Glomerular endothelial cell (primary cell): ENCODE measurements around the gene HIVEP3. TPM values are rescaled to one million over a fixed set of nuclear protein-coding genes. Genes with fewer than 3 reads are reported as not detected.

ENCODE experiments used
- DNase-seq: peaks from one replicate; pipeline ENCODE4 v3.0.0-alpha.2; 2011; ENCODE audit warnings: low read depth, low spot score; ENCODE audit errors: extremely low read depth
- total RNA-seq: library from RNA; depleted of rRNA; stranded (reverse); fragments of >200 nt; gene quantifications from 2 replicates; pipeline ENCODE4 v1.2.3, GENCODE V29; 2015

The HIVEP3 gene
- total RNA-seq, 1 donor from 2014 or later = 7.6 TPM

DNA sequence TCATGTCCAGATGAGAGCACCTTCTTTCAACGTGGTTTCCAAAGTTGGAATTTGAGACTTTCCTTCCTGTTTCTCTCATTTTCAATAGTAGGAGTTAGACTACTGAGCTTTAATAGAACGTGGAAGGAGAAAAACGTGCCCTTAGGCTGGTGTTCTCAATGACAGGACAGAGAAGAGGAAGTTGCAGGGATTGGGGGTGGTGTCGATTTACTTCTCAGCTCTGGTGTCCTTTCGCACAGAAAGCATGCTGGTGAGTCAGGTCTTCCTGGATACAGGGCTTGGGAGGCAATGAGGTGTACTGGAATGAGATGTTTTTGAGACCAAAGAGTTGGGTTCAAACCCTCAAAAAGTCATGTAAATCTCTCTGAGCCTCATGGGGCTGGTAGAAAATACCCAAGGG is 67.1 kb downstream of the HIVEP3 start:
- no peak for DNase-seq

DNA sequence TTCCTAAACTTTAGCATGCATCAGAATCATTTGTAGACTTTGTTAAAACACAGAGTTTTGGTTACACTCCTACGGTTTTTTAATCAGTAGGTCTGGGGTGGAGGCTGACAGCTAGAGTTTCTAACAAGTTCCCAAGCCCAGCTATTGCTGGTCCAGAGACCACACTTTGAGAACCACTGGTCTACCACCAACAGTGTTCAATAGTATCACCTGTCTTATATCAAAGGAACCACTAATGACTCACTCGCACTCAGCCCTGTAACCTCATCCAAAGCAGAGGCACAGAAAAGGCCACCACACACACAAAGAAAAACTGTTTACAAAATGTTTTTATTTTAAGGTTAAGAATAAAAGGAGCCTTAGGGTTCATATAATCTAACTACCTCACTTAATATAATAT is 68.7 kb downstream of the HIVEP3 start:
- DNase-seq = no peak

DNA sequence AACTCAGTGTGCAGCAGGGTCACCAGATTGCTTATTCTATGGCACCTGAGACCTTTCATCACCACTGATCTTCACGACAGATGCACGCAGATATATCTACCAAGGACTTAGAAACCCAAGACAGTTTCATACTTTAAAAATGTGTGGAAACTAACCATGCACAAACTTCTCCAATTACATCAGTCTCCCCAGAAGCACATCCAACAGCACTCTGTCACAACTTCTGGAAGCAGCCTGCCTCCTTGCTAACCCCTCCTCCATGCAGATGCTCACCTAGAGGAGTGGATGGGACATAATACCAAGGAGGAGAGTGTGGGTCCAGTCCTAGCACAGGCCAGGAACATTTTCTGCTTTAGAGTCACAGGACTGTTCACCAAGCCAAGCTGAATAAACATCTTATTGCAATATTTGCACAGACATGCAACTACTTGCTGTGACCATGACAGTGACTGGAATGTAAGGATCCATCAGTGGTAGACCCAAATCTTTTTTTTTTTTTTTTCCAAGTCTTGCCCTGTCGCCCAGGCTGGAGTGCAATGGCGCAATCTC is 69.4 kb downstream of the HIVEP3 start:
- DNase-seq = no peak

DNA sequence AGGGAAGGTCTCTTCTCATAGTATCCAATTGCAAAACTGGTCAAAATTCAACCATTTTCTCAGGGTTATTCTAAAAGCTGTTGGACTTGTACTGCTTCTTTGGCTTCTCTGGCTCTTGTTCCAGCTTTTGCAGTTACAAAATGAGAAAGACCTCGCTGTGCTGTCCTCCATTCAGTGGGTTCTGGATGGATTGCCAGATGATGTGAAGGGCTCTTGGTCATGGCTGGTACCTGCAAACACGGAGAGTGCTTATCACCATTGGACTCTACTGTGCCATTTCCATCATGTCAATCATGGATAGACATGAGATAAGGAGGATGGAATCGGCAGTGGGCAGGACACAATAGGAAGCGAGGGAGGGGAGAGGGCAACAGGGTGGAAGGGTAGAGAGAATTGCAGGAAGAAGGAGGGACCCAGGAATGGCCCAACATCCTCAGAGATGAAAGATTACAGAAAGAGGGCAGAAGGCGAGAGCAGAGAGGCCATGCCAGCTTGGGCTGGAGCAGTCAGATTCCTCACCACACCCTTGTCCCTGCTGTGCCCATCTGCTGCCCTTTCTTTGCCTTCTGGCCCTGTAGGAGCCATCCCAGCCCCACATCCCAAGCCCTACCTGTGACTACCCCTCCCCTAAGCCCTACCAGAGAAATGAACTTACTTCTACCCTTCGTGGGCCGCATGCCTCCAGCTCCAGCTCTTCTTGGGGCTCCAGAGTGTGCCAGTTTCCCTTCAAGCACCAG is 70.3 kb downstream of the HIVEP3 start:
- DNase-seq = no peak

DNA sequence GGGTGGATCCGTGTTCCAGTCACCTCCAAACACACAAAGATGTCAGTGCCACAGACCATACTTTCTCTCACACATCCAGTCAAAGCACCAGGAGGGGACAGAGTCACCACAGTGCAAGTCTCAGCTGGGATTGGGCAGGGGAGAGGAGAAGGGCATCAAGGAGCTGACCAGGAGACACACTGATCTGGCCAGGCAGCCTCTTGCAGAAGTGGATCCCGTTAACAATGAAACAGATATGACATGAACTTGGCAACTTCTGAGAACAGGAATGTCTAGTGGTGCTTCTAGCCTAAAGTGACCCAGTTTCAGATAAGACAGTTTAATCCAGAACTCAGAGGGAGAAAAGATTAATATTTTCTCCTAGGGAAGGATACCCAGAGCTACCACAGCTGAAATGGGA is 71.0 kb downstream of the HIVEP3 start:
- no peak for DNase-seq

DNA sequence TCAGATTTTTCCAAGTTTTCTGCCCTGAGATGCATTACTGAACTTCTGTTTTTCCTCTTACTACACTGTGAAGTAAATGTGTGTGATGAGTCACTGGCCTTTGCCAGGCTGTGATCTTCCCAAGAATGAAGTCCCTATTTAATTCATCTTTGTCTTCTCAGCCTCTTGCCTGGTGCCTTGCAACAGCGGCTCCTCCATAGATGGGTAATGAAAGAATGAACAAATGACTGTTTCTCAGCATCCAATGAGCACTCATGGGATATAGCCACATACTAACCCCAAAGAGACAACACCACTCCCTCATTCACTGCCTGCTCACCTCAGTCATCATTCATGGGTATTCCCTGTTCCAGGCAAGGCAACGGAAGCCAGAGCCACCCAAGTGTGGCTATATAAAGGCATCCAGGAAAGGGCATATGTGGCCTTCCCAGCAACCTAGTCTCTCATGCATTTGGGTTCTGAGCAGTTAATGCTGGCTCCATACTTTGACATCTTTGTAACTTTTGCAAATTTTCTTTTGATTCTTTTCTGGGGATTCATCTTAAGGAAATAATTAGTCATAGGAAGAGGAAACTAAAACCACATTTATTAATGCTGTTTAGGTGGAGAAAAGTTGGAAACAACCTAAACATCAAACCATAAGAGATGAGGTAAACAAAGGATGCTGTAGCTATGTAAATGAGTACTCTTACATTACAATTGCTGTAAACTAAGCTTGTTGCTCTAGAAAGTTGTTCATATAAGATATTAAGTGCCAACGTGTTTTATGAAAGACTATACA is 71.9 kb downstream of the HIVEP3 start:
- DNase-seq = no peak

DNA sequence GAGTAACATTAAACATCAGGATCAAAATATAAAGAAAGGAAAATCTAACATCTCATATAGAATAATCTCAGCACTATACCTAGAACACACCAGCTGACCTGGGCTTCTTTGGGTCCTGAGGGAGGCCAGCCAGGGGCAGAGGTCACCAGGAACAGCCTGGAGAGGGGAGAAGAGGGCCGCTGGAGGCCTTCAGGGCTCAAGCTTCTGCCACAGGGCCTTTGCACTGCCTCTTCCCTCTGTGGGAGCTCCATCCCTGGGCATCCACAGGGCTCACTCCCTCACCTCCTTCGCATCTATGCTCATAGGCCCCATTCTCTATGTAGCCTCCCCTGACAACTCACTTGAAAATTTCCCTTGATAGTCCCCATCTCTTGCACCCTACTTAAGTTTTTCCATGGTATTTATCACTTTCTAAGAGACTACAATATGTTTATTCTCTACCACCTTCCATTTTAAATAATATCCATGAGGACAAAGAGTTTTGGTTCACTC is 73.9 kb downstream of the HIVEP3 start:
- no peak for DNase-seq

DNA sequence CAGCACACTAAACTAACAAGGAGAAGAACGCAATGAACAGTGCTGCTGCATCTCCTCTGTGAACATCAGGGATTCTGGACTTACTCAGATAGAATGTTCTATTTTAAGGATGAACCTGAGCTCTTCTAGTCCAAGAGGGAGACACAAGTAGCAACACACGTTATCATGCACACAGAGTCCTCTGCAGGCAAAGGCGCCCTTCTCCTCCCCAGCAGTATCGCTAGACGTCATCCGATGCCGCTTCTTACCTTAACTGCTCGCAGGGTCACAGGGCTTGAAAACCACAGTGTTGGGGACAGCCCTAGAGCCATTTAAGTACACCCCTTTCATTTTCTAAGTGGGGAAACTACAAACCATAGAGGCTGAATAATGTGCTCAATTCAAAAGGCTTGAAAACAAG is 74.5 kb downstream of the HIVEP3 start:
- no peak for DNase-seq

DNA sequence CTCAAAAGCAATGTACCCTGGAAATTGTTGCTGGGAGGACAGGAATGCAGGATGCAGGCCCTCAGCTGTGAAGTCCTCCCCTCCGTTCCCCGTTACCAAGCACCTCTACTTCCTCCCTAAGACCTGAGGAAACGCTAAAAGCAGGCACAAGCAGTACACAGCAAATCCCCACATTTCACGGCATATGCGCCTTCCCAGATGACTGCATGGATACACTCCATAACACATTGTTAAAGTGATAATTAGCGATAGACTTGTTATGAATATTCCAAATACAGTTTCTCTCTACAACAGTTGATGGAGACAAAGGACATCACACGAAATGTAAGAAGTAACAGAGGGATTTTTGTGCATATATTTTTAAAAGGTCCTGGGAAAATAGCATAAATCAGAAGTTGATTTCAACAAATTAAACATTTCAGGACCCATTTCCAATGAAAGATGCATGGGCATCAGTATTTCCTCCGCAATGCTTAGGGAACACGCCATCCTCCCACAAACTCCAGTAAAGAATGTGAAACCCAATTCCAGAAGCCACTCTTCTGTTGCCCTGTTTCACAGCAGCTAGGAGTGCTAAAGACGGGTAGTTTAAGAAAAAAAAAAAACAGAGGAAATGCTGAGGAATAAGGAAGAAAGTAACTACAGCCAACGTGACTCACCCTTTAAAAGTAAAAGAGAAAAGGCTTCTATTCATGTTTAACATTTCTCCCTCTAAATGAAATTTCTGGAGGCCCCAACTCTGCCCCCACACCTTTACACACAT is 75.5 kb downstream of the HIVEP3 start:
- no peak for DNase-seq

DNA sequence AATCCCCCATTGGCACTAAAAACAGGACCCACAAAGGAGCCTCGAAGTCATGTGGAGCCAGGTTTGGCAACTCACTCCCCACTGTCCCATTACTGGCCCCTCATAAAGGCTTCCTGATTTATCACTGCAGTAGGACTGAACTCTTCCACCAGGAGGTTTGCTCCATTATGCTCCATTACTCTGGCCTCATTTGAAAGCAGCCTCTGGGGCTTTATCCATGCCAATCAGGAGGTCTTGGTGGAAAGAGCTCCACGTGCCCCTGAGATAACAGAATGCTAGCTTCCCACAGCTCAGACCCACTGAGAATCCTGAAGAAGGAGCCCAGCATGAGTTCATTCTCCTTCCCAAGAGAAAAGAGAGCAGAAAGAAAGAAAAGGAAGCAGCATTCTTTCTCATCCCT is 76.4 kb downstream of the HIVEP3 start:
- no peak for DNase-seq

DNA sequence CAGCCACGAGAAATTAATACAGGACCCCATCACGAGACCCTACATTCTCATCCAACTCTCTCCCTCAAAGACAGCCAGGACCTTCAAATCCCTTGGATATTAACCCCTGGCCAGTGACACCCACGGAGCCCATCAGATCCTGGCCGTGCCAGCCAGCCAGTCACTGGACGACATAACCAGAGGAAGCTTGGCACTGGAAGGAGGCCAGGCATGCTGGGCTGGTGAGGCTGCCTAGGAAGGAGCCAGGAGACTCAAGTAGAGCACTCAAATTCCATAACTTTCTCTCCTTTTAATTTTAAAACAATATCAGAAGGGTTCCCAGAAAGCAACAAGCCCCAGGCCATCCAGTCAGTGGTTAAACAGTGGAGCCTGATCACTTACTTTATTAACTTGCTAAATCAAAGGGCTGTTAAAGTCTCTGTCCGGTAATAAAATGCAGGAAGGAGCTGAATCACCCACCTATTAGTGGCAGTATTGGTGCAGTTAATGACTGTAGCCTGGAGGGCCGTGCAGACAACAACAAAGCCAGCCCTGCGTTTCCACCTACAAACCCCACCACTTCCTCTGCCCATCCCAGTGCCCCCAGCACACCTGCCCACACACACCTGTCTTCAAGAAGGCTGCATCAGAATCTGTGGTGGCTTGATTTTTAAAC is 78.0 kb downstream of the HIVEP3 start:
- peak; percentile 25 for DNase-seq

DNA sequence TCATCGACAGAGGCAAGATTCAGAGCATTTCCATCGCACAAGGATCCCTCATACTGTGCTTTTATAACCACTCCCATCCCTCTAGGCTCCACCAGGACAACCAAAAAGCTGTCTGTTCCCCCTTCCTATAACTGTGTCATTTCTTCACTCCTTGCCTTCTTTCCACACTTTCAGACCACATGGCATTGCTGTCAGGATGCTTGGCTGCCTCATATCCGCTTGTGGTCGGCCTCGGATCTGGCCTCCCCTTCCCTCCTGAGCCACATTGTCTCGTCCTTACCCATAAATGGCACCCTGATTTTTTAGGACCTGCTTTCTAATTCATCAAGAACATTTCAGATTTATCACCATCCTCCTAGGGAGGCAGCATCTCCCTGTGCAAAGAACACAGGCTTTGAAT is 80.5 kb downstream of the HIVEP3 start:
- DNase-seq = no peak

DNA sequence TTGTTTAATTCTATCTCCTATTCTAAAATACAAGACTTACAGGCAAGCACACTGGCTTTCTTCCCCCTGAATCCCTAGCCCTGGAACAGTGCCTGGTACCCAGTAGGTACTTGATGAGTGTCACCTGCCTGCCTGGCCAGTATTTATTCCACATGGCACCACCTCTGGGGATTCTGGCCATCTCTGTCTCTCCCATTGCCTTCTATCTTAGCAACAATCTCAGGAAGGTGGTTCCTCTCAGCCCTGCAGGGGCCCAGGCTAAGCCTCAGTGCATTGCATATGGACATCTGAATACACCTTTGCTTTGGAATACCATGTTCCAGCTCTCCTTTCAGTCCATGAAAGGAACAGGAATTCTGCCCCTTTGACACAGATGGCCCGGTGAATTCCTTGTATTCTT is 81.0 kb downstream of the HIVEP3 start:
- DNase-seq = no peak

DNA sequence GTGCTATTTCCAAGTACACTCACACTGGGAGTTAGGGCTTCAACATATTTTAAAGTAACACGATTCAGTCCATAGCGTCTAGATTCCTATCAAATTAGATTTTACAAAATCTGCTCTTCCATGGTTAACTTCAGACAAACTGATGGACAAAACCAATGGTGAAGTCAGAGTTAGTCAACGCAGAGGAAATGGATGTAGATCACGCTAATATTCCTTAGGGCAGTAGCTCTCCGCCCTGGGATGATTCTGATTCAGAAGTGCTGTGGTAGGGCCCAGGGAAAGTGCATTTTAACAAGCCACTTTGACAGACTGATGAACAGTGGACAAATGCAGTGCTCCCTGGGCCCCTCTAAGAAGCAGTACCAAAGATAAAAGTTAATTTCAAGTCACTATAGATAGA is 83.2 kb downstream of the HIVEP3 start:
- DNase-seq = no peak

DNA sequence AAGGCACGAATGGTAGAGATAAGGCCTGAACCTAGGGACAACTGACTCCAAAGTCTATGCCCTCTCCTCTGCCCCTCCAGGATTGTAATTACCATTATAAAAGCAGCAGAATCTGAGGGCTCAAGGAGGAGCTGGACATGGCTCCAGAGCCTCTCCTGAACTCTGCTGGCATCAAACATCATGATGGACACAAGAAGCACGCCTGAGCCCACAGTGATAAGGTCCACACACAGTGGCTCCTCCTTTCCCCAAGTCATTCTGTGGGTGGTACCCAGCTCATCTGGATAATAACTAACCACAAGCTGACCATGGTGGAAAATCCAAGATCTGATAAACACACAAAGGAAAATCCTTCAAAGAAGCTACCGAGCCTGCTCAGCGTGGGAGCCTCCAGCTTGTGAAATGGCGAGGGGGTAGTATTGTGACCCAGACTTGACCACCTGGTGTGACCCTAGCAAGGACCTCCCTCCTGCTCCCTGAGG is 85.2 kb downstream of the HIVEP3 start:
- DNase-seq = no peak

DNA sequence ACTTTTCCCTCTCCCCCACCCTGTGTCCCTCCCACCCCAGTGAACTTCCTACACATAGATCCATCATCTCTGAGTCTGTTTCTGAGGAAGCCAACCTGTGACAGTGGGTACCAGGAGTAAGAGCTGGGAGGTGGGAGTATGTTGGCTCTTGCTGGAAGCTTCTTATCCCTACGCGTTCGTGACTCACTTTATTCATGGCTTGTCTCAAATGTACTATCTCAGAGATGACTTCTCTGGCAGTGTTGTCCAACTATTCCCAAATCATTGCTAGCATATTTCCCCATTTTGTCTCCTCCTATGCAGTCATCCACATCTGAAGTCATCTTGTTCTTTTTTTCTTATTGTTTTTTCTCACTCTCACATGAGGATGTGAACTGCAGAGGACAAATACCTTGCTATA is 88.0 kb downstream of the HIVEP3 start:
- DNase-seq = no peak

DNA sequence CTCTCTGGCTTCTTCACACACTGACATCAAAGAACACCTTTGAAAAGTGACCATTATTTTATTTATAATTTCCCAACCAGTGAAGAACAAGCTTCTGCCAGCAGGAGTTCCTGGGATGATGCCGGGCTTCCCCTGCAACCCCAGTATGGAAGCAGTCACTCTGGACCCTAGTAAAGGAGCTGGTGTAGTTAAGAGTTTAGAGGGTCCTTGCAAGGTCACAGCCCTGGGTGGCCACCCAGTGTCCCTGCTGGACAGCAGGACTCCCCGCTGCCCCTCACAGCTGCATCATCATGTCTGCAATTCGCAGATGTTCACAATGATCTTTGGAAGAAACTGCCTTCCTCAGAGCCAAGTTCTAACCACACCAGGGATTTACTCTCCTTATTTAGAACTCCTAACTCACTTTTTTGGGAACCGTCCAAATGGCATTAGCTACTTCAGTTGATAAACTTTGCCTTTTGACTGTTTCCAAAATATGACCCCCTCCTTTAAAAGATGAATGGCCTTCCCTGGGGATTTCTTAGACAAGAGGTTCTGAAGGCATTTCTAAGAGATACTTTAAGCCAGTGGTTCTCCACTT is 90.6 kb downstream of the HIVEP3 start:
- DNase-seq = no peak

DNA sequence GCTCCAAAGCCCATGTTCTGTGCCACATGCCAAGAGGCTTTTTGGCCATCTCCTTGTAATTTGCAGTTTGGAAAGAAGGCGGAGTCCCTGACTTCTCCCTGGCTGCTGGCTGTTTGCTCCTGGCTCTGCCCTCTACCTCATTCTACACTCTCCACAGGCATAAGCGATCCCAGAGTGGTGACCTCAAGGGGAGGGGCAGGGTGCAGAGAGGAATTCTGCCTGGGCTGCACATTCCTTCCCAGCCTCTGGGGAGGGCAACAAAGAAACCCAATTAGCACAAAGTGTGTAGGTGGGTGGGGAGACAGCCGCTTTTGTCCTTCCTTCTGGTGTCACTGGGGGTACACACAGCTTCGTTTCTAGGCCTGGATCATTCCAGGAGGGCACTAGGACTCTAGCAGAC is 95.3 kb downstream of the HIVEP3 start:
- DNase-seq = no peak

DNA sequence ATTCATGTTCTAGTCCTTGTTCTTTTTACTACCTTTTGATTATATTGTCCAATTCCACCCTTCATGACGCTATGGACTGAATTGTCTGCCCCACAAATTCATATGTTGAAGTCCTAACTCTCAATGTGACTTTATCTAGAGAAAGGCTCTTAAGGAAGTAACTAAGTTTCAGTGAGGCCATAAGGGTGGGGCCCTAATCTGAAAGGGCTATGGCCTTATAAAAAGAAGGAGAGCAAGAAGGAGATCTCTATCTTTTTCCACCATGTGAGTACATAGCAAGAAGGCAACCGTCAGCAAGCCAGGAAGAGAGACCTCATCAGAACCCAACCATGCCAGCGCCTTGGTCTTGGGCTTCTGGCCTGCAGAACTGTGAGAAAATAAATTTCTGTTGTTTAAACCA is 95.9 kb downstream of the HIVEP3 start:
- no peak for DNase-seq

DNA sequence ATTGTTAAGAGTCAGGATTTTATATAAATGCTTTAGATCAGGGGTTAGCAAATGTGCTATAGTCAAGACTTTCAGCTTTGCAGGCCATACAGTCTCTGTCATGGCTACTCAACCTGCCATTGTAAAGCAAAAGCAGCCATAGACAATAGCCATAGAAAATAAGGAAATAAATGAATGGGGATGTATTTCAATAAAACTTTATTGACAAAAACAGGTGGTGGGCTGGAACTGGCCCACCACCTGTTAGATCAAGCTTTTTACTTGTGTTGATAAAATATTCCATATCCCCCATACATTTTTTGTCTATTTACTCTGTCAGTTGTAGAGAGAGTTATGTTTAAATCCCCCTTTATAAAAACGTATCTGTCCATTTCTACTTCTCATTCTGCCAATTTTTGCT is 98.9 kb downstream of the HIVEP3 start:
- DNase-seq = no peak
